WTC11 (cell line): ENCODE results near the gene FAM131C.

Experiments used
- ATF3 ChIP-seq: sonication (generic); formaldehyde crosslinking; conservative IDR thresholded peaks from 2 replicates; pipeline ENCODE4 v1.8.1; 2022; ENCODE audit warnings: mild to moderate bottlenecking, missing genetic modification reagents
- CREB1 ChIP-seq: sonication (generic); formaldehyde crosslinking; IDR thresholded peaks from 2 replicates; pipeline ENCODE4 v1.8.0; 2023; ENCODE audit warnings: mild to moderate bottlenecking, missing genetic modification reagents
- CTCF ChIP-seq: fragments of 200-600 bp; IDR thresholded peaks from 2 replicates; pipeline ENCODE4 v1.8.0; 2022; ENCODE audit warnings: antibody characterized with exemption
- E2F5 ChIP-seq: sonication (generic); formaldehyde crosslinking; IDR thresholded peaks from 2 replicates; pipeline ENCODE4 v1.8.1; 2022; ENCODE audit warnings: mild to moderate bottlenecking, moderate library complexity, missing genetic modification reagents
- MAX ChIP-seq: sonication (generic); formaldehyde crosslinking; IDR thresholded peaks from 2 replicates; pipeline ENCODE4 v1.8.0; 2022; ENCODE audit warnings: mild to moderate bottlenecking, missing genetic modification reagents
- NR2C2 ChIP-seq: sonication (generic); formaldehyde crosslinking; IDR thresholded peaks from 2 replicates; pipeline ENCODE4 v1.8.0; 2022; ENCODE audit warnings: mild to moderate bottlenecking, missing genetic modification reagents
- SMAD3 ChIP-seq: sonication (generic); formaldehyde crosslinking; IDR thresholded peaks from 2 replicates; pipeline ENCODE4 v1.8.0; 2022; ENCODE audit warnings: missing genetic modification reagents, mild to moderate bottlenecking, borderline replicate concordance
- TCF7 ChIP-seq: sonication (generic); formaldehyde crosslinking; IDR thresholded peaks from 2 replicates; pipeline ENCODE4 v1.8.0; 2022; ENCODE audit warnings: mild to moderate bottlenecking, low read depth, missing genetic modification reagents, moderate library complexity

- no peak for TF ChIP-seq NR2C2 (CRISPR knock-in tag)
- TF ChIP-seq ATF3 (CRISPR knock-in tag), result no peak
- TF ChIP-seq CTCF, result no peak
- no peak for TF ChIP-seq TCF7 (CRISPR knock-in tag)
- TF ChIP-seq CREB1 (CRISPR knock-in tag), result no peak
- no peak for TF ChIP-seq E2F5
- no peak for TF ChIP-seq MAX (CRISPR knock-in tag)
- TF ChIP-seq SMAD3 (CRISPR knock-in tag), result no peak
Observed at GRCh38 chr1:16115468-16115983, 42.1 kb upstream of the FAM131C start.
